HG02938 (cell line): ENCODE measurements around the gene DGAT2L6.
A peak's percentile ranks its signal among the peaks of the same experiment; 100 is the strongest.

Experiments used
- ATAC-seq: cut with Tn5 transposase; IDR thresholded peaks from one replicate; pipeline ENCODE4 v1.9.1; 2021; ENCODE audit warnings: mild to moderate bottlenecking, moderate library complexity; ENCODE audit not compliant: unreplicated experiment

DGAT2L6 gene

GRCh38 chrX:70176938-70177533 lies at the start of gene DGAT2L6:
TSS of gene DGAT2L6 (plus strand) at chrX:70177483. CDS start at chrX:70177583, 100 bp downstream.
- ATAC-seq, result peak; percentile 70

GRCh38 chrX:70128071-70128470 lies 49.2 kb upstream of the DGAT2L6 start:
- ATAC-seq, result no peak

GRCh38 chrX:70129816-70130215 lies 47.5 kb upstream of the DGAT2L6 start:
- ATAC-seq, result no peak

- no peak for ATAC-seq
Observed at GRCh38 chrX:70132224-70132623, 45.1 kb upstream of the DGAT2L6 start.

- peak; percentile 40 for ATAC-seq
Observed at GRCh38 chrX:70132877-70133302, 44.4 kb upstream of the DGAT2L6 start.

- peak; percentile 80 for ATAC-seq
Observed at GRCh38 chrX:70133303-70134115, 43.8 kb upstream of the DGAT2L6 start, which contains the start of gene IGBP1. TSS of gene IGBP1 (plus strand) at chrX:70133447. CDS start at chrX:70133948, 501 bp downstream.

- peak; percentile 7 for ATAC-seq
Observed at GRCh38 chrX:70134116-70134477, 43.2 kb upstream of the DGAT2L6 start.

- no peak for ATAC-seq
Observed at GRCh38 chrX:70138622-70139021, 38.7 kb upstream of the DGAT2L6 start.

GRCh38 chrX:70139736-70140135 lies 37.5 kb upstream of the DGAT2L6 start:
- no peak for ATAC-seq

- ATAC-seq, result no peak
Observed at GRCh38 chrX:70141373-70141772, 35.9 kb upstream of the DGAT2L6 start.

- no peak for ATAC-seq
Observed at GRCh38 chrX:70166601-70167590, 10.4 kb upstream of the DGAT2L6 start.

- ATAC-seq, result no peak
Observed at GRCh38 chrX:70168238-70169188, 8.8 kb upstream of the DGAT2L6 start.

- ATAC-seq, result no peak
Observed at GRCh38 chrX:70169281-70169680, 8.0 kb upstream of the DGAT2L6 start.

GRCh38 chrX:70171624-70172023 lies 5.7 kb upstream of the DGAT2L6 start:
- no peak for ATAC-seq

GRCh38 chrX:70172221-70172620 lies 5.1 kb upstream of the DGAT2L6 start:
- ATAC-seq, result no peak

- no peak for ATAC-seq
Observed at GRCh38 chrX:70172964-70173363, 4.3 kb upstream of the DGAT2L6 start.

GRCh38 chrX:70174754-70175153 lies 2.5 kb upstream of the DGAT2L6 start:
- ATAC-seq, result no peak

- no peak for ATAC-seq
Observed at GRCh38 chrX:70175338-70175737, 1.9 kb upstream of the DGAT2L6 start.

- no peak for ATAC-seq
Observed at GRCh38 chrX:70183091-70183490, 5.8 kb downstream of the DGAT2L6 start.

- no peak for ATAC-seq
Observed at GRCh38 chrX:70190225-70190624, 12.9 kb downstream of the DGAT2L6 start.
